ENCODE measurements around the gene ANGPTL7. TPM values are rescaled to one million over a fixed set of nuclear protein-coding genes. Genes with fewer than 3 reads are reported as not detected.

ANGPTL7 gene
- not detected in 2 replicates for total RNA-seq

GRCh38 chr1:11188858-11189451 lies at the start of gene ANGPTL7:
TSS of gene ANGPTL7 (plus strand) at chr1:11189355. CDS start at chr1:11189580, 225 bp downstream.

Small RNA genes lying within 50 kb of the gene (small RNA-seq; reads per million reads assigned to genes)
- gene RNU6-291P (not detected), gene RNU6-537P (0.49 reads per million, percentile 26 among the genes with 10 or more reads in this experiment), gene RPL39P6 (not detected)

Other genes starting within 250 kb of the ANGPTL7 start
- 44.9 and 82.8 TPM in 2 replicates for gene TARDBP, start 176.7 kb upstream of the ANGPTL7 start, total RNA-seq
- not detected in 2 replicates for gene MASP2, start 142.1 kb upstream of the ANGPTL7 start, total RNA-seq
- 15.7 and 35.9 TPM in 2 replicates for gene SRM, start 129.3 kb upstream of the ANGPTL7 start, total RNA-seq
- gene EXOSC10, start 89.5 kb upstream of the ANGPTL7 start, total RNA-seq = 43.2 and 61.4 TPM in 2 replicates
- 30.2 and 57.4 TPM in 2 replicates for gene MTOR, start 73.2 kb downstream of the ANGPTL7 start, total RNA-seq
- gene UBIAD1, start 83.8 kb downstream of the ANGPTL7 start, total RNA-seq = 6.3 and 13.3 TPM in 2 replicates

Data from placental epithelial cell (primary cell).